GM19467 (cell line): Measurements from ENCODE around the gene GLIS1.

Source experiments
- ATAC-seq: cut with Tn5 transposase; IDR thresholded peaks from one replicate; pipeline ENCODE4 v1.9.1; 2021; ENCODE audit warnings: mild to moderate bottlenecking, moderate library complexity; ENCODE audit not compliant: unreplicated experiment

GLIS1 gene

GRCh38 chr1:53696051-53696450 is 42.9 kb downstream of the GLIS1 start:
- ATAC-seq = no peak

- no peak for ATAC-seq
Measured at GRCh38 chr1:53695116-53695515, 43.8 kb downstream of the GLIS1 start.

GRCh38 chr1:53694718-53695091 is 44.3 kb downstream of the GLIS1 start:
- no peak for ATAC-seq

GRCh38 chr1:53693773-53694717 is 44.9 kb downstream of the GLIS1 start:
- ATAC-seq = no peak

GRCh38 chr1:53693339-53693738 is 45.6 kb downstream of the GLIS1 start:
- no peak for ATAC-seq

GRCh38 chr1:53691326-53691725 is 47.6 kb downstream of the GLIS1 start:
- no peak for ATAC-seq

GRCh38 chr1:53690411-53690810 is 48.6 kb downstream of the GLIS1 start:
- no peak for ATAC-seq

- ATAC-seq = no peak
Measured at GRCh38 chr1:53689736-53690326, 49.1 kb downstream of the GLIS1 start.

GRCh38 chr1:53689223-53689622 is 49.7 kb downstream of the GLIS1 start:
- ATAC-seq = no peak

GRCh38 chr1:53688381-53689102 is 50.4 kb downstream of the GLIS1 start:
- ATAC-seq = no peak

GRCh38 chr1:53687901-53688300 is 51.1 kb downstream of the GLIS1 start:
- ATAC-seq = no peak

- ATAC-seq = no peak
Measured at GRCh38 chr1:53687426-53687825, 51.5 kb downstream of the GLIS1 start.

GRCh38 chr1:53686965-53687267 is 52.0 kb downstream of the GLIS1 start:
- no peak for ATAC-seq

- no peak for ATAC-seq
Measured at GRCh38 chr1:53686091-53686964, 52.6 kb downstream of the GLIS1 start.

GRCh38 chr1:53685272-53686051 is 53.5 kb downstream of the GLIS1 start:
- ATAC-seq = no peak

GRCh38 chr1:53684741-53685140 is 54.2 kb downstream of the GLIS1 start:
- ATAC-seq = no peak

- ATAC-seq = no peak
Measured at GRCh38 chr1:53683986-53684740, 54.8 kb downstream of the GLIS1 start.

- ATAC-seq = no peak
Measured at GRCh38 chr1:53682881-53683280, 56.1 kb downstream of the GLIS1 start.

- ATAC-seq = no peak
Measured at GRCh38 chr1:53681977-53682685, 56.8 kb downstream of the GLIS1 start.
